HCT116 (cell line): Measurements from ENCODE around the gene TAMM41. TPM values are rescaled to one million over a fixed set of nuclear protein-coding genes. Genes with fewer than 3 reads are reported as not detected.

ENCODE experiments used
- ATAC-seq: fragments of 200-7000 bp; cut with Tn5 transposase; 2 replicates; pipeline ENCODE4 v1.9.1; 2020; ENCODE audit warnings: mild to moderate bottlenecking, moderate library complexity
- BruUV-seq: library from RNA; stranded (reverse); fragments of 400-500 nt; replicated peaks from 2 replicates; lab custom pipeline; 2021; lab: Mats Ljungman, UMichigan
- CTCF ChIA-PET: fragments of 300-600 bp; sonication (Branson Sonifier 250); formaldehyde crosslinking; loops from one replicate; lab custom pipeline; 2021; ENCODE audit warnings: antibody characterized with exemption; lab: Charles Lee
- POLR2A ChIA-PET: fragments of 300-600, 350-600 bp; sonication (Branson Sonifier 250); formaldehyde crosslinking; loops from one replicate; lab custom pipeline; 2021; ENCODE audit warnings: antibody characterized with exemption; lab: Charles Lee
- RAD21 ChIA-PET, 2 experiments: fragments of 300-600 bp; sonication (Branson Sonifier 250); formaldehyde crosslinking; loops; one replicate each; lab custom pipeline; 2023; ENCODE audit warnings: low total read pairs in 2 of 2; ENCODE audit not compliant: uncharacterized antibody in 2 of 2, unreplicated experiment in 2 of 2, low non-redundant PET in 1 of 2; lab: Charles Lee
- DNase-seq: peaks from one replicate; pipeline ENCODE4 v3.0.0-alpha.2; 2010; ENCODE audit warnings: low read depth, low spot score
- H2AFZ ChIP-seq: fragments of 200-600 bp; shearing (Covaris generic), sonication (generic); 2 replicates; pipeline ENCODE4 v1.6.1; 2017; ENCODE audit warnings: low read depth, mixed run types, mixed read lengths, antibody characterized with exemption, low read length; ENCODE audit not compliant: poor library complexity, severe bottlenecking
- H3K27ac ChIP-seq: 2 replicates; pipeline ENCODE4 v1.5.1; 2012; ENCODE audit warnings: low read depth, low read length
- H3K27me3 ChIP-seq: fragments of 200-600 bp; sonication (generic); 2 replicates; pipeline ENCODE4 v1.6.1; 2016; ENCODE audit warnings: mixed run types, low read length, mixed read lengths; ENCODE audit not compliant: insufficient read depth
- H3K36me3 ChIP-seq, 2 experiments: fragments of 200-500 bp in 1 of 2; fragments of 200-600 bp in 1 of 2; sonication (Bioruptor generic) in 1 of 2; sonication (generic) in 1 of 2; 2 replicates each; pipeline versions ENCODE4 v1.5.1 to v1.6.1; 2014 to 2016; ENCODE audit warnings: low read length in 2 of 2, inconsistent platforms in 1 of 2, mixed read lengths in 1 of 2, mixed run types in 1 of 2; ENCODE audit not compliant: insufficient read depth in 2 of 2, control insufficient read depth in 1 of 2
- H3K4me1 ChIP-seq, 2 experiments: fragments of 200-600 bp in 1 of 2; sonication (generic) in 1 of 2; 2 replicates each; pipeline versions ENCODE4 v1.5.1 to v1.6.1; 2012 to 2017; ENCODE audit warnings: low read length in 2 of 2, inconsistent platforms in 1 of 2, mild to moderate bottlenecking in 1 of 2, mixed read lengths in 1 of 2, mixed run types in 1 of 2, moderate library complexity in 1 of 2; ENCODE audit not compliant: insufficient read depth in 2 of 2, control insufficient read depth in 1 of 2
- H3K4me2 ChIP-seq: fragments of 200-600 bp; sonication (generic); 2 replicates; pipeline ENCODE4 v1.6.1; 2017; ENCODE audit warnings: mixed run types, low read length, mixed read lengths
- H3K4me3 ChIP-seq, 2 experiments: fragments of 200-600 bp in 1 of 2; sonication (generic) in 1 of 2; replicated peaks in 1 of 2; 2 replicates each; pipeline ENCODE4 v1.5.1; 2011 to 2016; ENCODE audit warnings: low read length in 2 of 2, control low read depth in 1 of 2, low read depth in 1 of 2, mild to moderate bottlenecking in 1 of 2, mixed read lengths in 1 of 2, mixed run types in 1 of 2
- H3K79me2 ChIP-seq: fragments of 200-600 bp; sonication (generic); 2 replicates; pipeline ENCODE4 v1.6.1; 2017; ENCODE audit warnings: mild to moderate bottlenecking, mixed run types, low read length, moderate library complexity, mixed read lengths; ENCODE audit not compliant: insufficient read depth
- H3K9ac ChIP-seq: fragments of 200-600 bp; sonication (generic); 2 replicates; pipeline ENCODE4 v1.6.1; 2016; ENCODE audit warnings: low read length, mixed read lengths
- H3K9me2 ChIP-seq: fragments of 200-600 bp; sonication (generic), shearing (Covaris generic); 2 replicates; pipeline ENCODE4 v1.6.1; 2017; ENCODE audit warnings: mixed run types, mild to moderate bottlenecking, moderate library complexity; ENCODE audit not compliant: insufficient read depth
- H3K9me3 ChIP-seq, 2 experiments: fragments of 200-500 bp in 1 of 2; fragments of 200-600 bp in 1 of 2; sonication (Bioruptor generic) in 1 of 2; sonication (generic) in 1 of 2; 2 replicates each; pipeline ENCODE4 v1.6.1; 2014 to 2017; ENCODE audit warnings: low read length in 2 of 2, mixed read lengths in 2 of 2, inconsistent platforms in 1 of 2, low read depth in 1 of 2, mild to moderate bottlenecking in 1 of 2, mixed run types in 1 of 2, moderate library complexity in 1 of 2; ENCODE audit not compliant: control insufficient read depth in 1 of 2, insufficient read depth in 1 of 2
- H4K20me1 ChIP-seq: fragments of 200-600 bp; sonication (generic), shearing (Covaris generic); 2 replicates; pipeline ENCODE4 v1.6.1; 2017; ENCODE audit warnings: mixed run types, mild to moderate bottlenecking, moderate library complexity; ENCODE audit not compliant: insufficient read depth
- CBX3 ChIP-seq: IDR thresholded peaks from 2 replicates; pipeline ENCODE4 v1.6.1; 2012; ENCODE audit warnings: low read depth
- CEBPB ChIP-seq: IDR thresholded peaks from 2 replicates; pipeline ENCODE4 v1.6.1; 2012; ENCODE audit warnings: low read depth
- EGR1 ChIP-seq: IDR thresholded peaks from 2 replicates; pipeline ENCODE4 v1.6.1; 2012; ENCODE audit warnings: low read depth
- ELF1 ChIP-seq: IDR thresholded peaks from 2 replicates; pipeline ENCODE4 v1.6.1; 2012; ENCODE audit warnings: low read depth, borderline replicate concordance
- EZH2 ChIP-seq: fragments of 200-600 bp; sonication (generic); IDR thresholded peaks from 2 replicates; pipeline ENCODE4 v1.6.1; 2017; ENCODE audit warnings: antibody characterized with exemption, mixed run types
- EZH2phosphoT487 ChIP-seq: fragments of 200-600 bp; IDR thresholded peaks from 2 replicates; pipeline ENCODE4 v1.6.1; 2018; ENCODE audit warnings: antibody characterized with exemption, borderline replicate concordance
- FOSL1 ChIP-seq: IDR thresholded peaks from 2 replicates; pipeline ENCODE4 v1.6.1; 2012; ENCODE audit warnings: low read depth
- JUND ChIP-seq: IDR thresholded peaks from 2 replicates; pipeline ENCODE4 v1.6.1; 2012
- POLR2A ChIP-seq: IDR thresholded peaks from 2 replicates; pipeline ENCODE4 v1.7.0; 2011; ENCODE audit warnings: borderline replicate concordance; ENCODE audit not compliant: insufficient read depth, insufficient read length; ENCODE audit errors: extremely low read depth
- RAD21 ChIP-seq: IDR thresholded peaks from 2 replicates; pipeline ENCODE4 v1.6.1; 2012; ENCODE audit warnings: low read depth, mild to moderate bottlenecking
- SIN3A ChIP-seq: IDR thresholded peaks from 2 replicates; pipeline ENCODE4 v1.6.1; 2012; ENCODE audit warnings: low read depth
- SP1 ChIP-seq: IDR thresholded peaks from 2 replicates; pipeline ENCODE4 v1.6.1; 2012; ENCODE audit warnings: low read depth
- TCF7L2 ChIP-seq: IDR thresholded peaks from 2 replicates; pipeline ENCODE4 v1.7.0; 2011; ENCODE audit warnings: borderline replicate concordance, inconsistent platforms; ENCODE audit not compliant: insufficient read depth, insufficient read length; ENCODE audit errors: extremely low read depth
- YY1 ChIP-seq: IDR thresholded peaks from 2 replicates; pipeline ENCODE4 v1.6.1; 2011; ENCODE audit warnings: low read length, low read depth, moderate library complexity, mild to moderate bottlenecking; ENCODE audit not compliant: insufficient replicate concordance; ENCODE audit errors: extremely low read depth
- ZFX ChIP-seq: fragments of 450-650 bp; IDR thresholded peaks from 2 replicates; pipeline ENCODE4 v1.6.1; 2017
- ZNF274 ChIP-seq: fragments of 200-500 bp; sonication (Bioruptor generic); IDR thresholded peaks from 2 replicates; pipeline ENCODE4 v1.6.1; 2014; ENCODE audit warnings: mild to moderate bottlenecking, low read depth, low read length, inconsistent platforms
- intact Hi-C: fragments of 100-400 bp; cut with micrococcal nuclease; formaldehyde crosslinking; loops from 2 replicates; pipeline ENCODE4 v1.10.0; 2022
- total RNA-seq: library from RNA; stranded (reverse); gene quantifications from one replicate; pipeline ENCODE4 v1.2.1, GENCODE V29; 2021; ENCODE audit not compliant: unreplicated experiment
- TF ChIP-seq, protein P1 (sequence below): IDR thresholded peaks from 2 replicates; pipeline ENCODE4 v1.6.1; 2012
- TF ChIP-seq, protein P2 (sequence below): IDR thresholded peaks from 2 replicates; pipeline ENCODE4 v1.6.1; 2012; ENCODE audit warnings: low read depth
- TF ChIP-seq, protein P3 (sequence below), 3 experiments: fragments of 200-600 bp in 1 of 3; sonication (generic) in 1 of 3; IDR thresholded peaks in 2 of 3; conservative IDR thresholded peaks in 1 of 3; 2 replicates each; pipeline ENCODE4 v1.5.1; 2012 to 2017; ENCODE audit warnings: low read depth in 2 of 3, low read length in 2 of 3, antibody characterized with exemption in 1 of 3, borderline replicate concordance in 1 of 3, control low read depth in 1 of 3, mild to moderate bottlenecking in 1 of 3, mixed read lengths in 1 of 3, mixed run types in 1 of 3, moderate library complexity in 1 of 3; ENCODE audit not compliant: insufficient read depth in 1 of 3
- TF ChIP-seq, protein P4 (sequence below): IDR thresholded peaks from 2 replicates; pipeline ENCODE4 v1.6.1; 2011; ENCODE audit warnings: mild to moderate bottlenecking, low read length, moderate library complexity; ENCODE audit not compliant: insufficient replicate concordance; ENCODE audit errors: extremely low read depth

The TAMM41 gene
- total RNA-seq, 1 experiment from 2014 or later, result 17.9 TPM

DNA sequence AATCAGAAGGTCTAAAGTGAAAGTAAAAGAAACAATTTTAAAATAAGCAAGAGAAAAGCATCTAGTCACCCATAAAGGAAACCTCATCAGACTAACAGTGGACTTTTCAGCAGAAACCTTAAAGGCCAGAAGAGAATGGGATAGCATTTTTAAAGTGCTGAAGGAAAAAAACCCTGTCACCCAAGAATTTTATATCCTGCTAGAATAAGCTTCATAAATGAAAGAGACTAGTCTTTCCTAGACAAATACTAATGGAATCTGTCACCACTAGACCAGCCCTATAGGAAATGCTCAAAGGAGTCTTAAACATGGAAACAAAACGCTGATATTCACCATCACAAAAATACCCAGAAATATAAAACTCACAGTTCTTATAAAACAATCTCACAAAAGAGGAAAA, 46.9 kb downstream of the TAMM41 start:
- Histone ChIP-seq H3K27me3 (no peaks in the 10 kb centered on the region), H3K9me2 (no peaks in the 10 kb centered on the region), H2AFZ (no peak overlapping the region), H3K36me3 (peaks cover 2 to 35% of the 10 kb centered on the region in 2 experiments; a peak in 2 of 4 replicates), H3K27ac (no peak overlapping the region), H3K9me3 (no peaks in the 10 kb centered on the region), H3K4me2 (no peak overlapping the region), H3K4me3 (no peak overlapping the region), H3K9ac (no peak overlapping the region), H3K4me1 (no peaks in the 10 kb centered on the region), H3K79me2 (no peaks in the 10 kb centered on the region), H4K20me1 (no peaks in the 10 kb centered on the region)
- BruUV-seq, result no TSS peak
- intact Hi-C loops, result no loop called here
- ChIA-PET CTCF (no interaction called here), POLR2A (no interaction called here), RAD21 (no interaction called here)
- DNase-seq, result no peak
- TF ChIP-seq POLR2A (no peak), CEBPB (no peak), SIN3A (no peak), JUND (no peak), ZFX (no peak), EZH2 (no peak), ELF1 (no peak), CBX3 (no peak), SP1 (no peak), RAD21 (no peak), YY1 (no peak), EGR1 (no peak), FOSL1 (no peak), EZH2phosphoT487 (no peak), TCF7L2 (no peak), ZNF274 (no peak)
- TF ChIP-seq, protein P1, sequence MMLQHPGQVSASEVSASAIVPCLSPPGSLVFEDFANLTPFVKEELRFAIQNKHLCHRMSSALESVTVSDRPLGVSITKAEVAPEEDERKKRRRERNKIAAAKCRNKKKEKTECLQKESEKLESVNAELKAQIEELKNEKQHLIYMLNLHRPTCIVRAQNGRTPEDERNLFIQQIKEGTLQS, result no peak
- TF ChIP-seq, protein P2, sequence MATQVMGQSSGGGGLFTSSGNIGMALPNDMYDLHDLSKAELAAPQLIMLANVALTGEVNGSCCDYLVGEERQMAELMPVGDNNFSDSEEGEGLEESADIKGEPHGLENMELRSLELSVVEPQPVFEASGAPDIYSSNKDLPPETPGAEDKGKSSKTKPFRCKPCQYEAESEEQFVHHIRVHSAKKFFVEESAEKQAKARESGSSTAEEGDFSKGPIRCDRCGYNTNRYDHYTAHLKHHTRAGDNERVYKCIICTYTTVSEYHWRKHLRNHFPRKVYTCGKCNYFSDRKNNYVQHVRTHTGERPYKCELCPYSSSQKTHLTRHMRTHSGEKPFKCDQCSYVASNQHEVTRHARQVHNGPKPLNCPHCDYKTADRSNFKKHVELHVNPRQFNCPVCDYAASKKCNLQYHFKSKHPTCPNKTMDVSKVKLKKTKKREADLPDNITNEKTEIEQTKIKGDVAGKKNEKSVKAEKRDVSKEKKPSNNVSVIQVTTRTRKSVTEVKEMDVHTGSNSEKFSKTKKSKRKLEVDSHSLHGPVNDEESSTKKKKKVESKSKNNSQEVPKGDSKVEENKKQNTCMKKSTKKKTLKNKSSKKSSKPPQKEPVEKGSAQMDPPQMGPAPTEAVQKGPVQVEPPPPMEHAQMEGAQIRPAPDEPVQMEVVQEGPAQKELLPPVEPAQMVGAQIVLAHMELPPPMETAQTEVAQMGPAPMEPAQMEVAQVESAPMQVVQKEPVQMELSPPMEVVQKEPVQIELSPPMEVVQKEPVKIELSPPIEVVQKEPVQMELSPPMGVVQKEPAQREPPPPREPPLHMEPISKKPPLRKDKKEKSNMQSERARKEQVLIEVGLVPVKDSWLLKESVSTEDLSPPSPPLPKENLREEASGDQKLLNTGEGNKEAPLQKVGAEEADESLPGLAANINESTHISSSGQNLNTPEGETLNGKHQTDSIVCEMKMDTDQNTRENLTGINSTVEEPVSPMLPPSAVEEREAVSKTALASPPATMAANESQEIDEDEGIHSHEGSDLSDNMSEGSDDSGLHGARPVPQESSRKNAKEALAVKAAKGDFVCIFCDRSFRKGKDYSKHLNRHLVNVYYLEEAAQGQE, result no peak
- TF ChIP-seq, protein P3, sequence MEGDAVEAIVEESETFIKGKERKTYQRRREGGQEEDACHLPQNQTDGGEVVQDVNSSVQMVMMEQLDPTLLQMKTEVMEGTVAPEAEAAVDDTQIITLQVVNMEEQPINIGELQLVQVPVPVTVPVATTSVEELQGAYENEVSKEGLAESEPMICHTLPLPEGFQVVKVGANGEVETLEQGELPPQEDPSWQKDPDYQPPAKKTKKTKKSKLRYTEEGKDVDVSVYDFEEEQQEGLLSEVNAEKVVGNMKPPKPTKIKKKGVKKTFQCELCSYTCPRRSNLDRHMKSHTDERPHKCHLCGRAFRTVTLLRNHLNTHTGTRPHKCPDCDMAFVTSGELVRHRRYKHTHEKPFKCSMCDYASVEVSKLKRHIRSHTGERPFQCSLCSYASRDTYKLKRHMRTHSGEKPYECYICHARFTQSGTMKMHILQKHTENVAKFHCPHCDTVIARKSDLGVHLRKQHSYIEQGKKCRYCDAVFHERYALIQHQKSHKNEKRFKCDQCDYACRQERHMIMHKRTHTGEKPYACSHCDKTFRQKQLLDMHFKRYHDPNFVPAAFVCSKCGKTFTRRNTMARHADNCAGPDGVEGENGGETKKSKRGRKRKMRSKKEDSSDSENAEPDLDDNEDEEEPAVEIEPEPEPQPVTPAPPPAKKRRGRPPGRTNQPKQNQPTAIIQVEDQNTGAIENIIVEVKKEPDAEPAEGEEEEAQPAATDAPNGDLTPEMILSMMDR (IDR thresholded peaks at IDR 0.05 in 2 of 3, conservative IDR thresholded peaks at IDR 0.05 in 1 of 3; ENCODE audit: borderline replicate concordance in 1 of 3, insufficient read depth in 1 of 3, low read depth in 2 of 3, low read length in 2 of 3), result no peak
- TF ChIP-seq, protein P4, sequence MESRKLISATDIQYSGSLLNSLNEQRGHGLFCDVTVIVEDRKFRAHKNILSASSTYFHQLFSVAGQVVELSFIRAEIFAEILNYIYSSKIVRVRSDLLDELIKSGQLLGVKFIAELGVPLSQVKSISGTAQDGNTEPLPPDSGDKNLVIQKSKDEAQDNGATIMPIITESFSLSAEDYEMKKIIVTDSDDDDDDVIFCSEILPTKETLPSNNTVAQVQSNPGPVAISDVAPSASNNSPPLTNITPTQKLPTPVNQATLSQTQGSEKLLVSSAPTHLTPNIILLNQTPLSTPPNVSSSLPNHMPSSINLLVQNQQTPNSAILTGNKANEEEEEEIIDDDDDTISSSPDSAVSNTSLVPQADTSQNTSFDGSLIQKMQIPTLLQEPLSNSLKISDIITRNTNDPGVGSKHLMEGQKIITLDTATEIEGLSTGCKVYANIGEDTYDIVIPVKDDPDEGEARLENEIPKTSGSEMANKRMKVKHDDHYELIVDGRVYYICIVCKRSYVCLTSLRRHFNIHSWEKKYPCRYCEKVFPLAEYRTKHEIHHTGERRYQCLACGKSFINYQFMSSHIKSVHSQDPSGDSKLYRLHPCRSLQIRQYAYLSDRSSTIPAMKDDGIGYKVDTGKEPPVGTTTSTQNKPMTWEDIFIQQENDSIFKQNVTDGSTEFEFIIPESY, result no peak
- no peak for ATAC-seq
